ENCODE measurements around the gene ASCC2.
"Not testable (repeated sequence)": the region's sequence is repeated elsewhere in the genome, so short reads cannot be mapped to it uniquely, and the experiment has no call there.

Gene ASCC2

GRCh38 chr22:29839039-29839438 is 965 bp upstream of the ASCC2 start:
- no peak overlapping the region for H3K4me3 ChIP-seq (ENCODE audit: low read length)
- DNase-seq (ENCODE audit: low read depth): no peak
- TF ChIP-seq, protein P1, sequence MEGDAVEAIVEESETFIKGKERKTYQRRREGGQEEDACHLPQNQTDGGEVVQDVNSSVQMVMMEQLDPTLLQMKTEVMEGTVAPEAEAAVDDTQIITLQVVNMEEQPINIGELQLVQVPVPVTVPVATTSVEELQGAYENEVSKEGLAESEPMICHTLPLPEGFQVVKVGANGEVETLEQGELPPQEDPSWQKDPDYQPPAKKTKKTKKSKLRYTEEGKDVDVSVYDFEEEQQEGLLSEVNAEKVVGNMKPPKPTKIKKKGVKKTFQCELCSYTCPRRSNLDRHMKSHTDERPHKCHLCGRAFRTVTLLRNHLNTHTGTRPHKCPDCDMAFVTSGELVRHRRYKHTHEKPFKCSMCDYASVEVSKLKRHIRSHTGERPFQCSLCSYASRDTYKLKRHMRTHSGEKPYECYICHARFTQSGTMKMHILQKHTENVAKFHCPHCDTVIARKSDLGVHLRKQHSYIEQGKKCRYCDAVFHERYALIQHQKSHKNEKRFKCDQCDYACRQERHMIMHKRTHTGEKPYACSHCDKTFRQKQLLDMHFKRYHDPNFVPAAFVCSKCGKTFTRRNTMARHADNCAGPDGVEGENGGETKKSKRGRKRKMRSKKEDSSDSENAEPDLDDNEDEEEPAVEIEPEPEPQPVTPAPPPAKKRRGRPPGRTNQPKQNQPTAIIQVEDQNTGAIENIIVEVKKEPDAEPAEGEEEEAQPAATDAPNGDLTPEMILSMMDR (conservative IDR thresholded peaks at IDR 0.05; ENCODE audit: low read length): no peak

DNA sequence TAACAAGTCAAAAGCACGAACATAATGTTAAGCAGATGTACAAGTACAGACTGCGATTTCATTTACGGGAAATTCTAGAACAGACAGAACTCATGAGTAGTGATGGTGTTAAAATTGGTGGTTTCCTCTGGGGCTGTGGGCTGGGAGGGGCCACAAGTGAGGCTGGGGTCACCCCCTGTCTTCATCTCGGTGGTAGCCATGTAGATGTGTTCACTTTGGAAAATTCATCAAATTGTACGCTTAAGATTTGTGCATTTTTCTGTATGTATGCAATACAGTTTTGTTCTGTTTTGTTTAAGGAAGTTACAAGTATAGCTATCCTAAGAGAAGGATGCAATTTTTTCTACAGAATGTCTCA is 504 bp upstream of the ASCC2 start:
- TF ChIP-seq, protein P1 (conservative IDR thresholded peaks at IDR 0.05; ENCODE audit: low read length): no peak
- H3K4me3 ChIP-seq (ENCODE audit: low read length): peak overlapping the region; percentile 57
- no peak for DNase-seq (ENCODE audit: low read depth)

GRCh38 chr22:29836791-29837370 is 1.2 kb downstream of the ASCC2 start:
- not testable (repeated sequence) for DNase-seq (ENCODE audit: low read depth)
- H3K4me3 ChIP-seq (ENCODE audit: low read length): peak overlapping the region; percentile 84

DNA sequence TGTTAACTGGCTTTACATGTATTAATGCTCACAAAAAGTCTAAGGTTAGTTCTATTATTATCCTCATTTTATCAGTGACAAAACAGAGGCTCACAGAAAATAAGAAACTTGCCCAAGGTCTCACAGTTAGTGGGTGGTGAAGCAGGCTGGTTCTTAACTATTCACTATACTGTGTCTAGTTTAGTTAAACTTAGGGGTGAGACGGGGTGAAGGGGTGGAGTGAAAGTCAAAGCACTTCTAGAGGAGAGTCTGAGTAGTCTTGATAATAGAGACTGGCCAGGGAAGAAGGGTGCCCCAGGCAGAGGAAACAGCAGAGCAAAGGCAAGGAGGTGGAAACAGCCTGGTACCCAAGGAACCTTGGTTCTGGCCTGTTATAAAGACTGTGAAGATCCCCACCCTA is 4.0 kb downstream of the ASCC2 start:
- TF ChIP-seq, protein P1 (conservative IDR thresholded peaks at IDR 0.05; ENCODE audit: low read length): no peak
- DNase-seq (ENCODE audit: low read depth): no peak
- H3K4me3 ChIP-seq (ENCODE audit: low read length): no peak overlapping the region

- no peak overlapping the region for H3K4me3 ChIP-seq (ENCODE audit: low read length)
- DNase-seq (ENCODE audit: low read depth): no peak
- TF ChIP-seq, protein P1 (conservative IDR thresholded peaks at IDR 0.05; ENCODE audit: low read length): no peak
Observed at GRCh38 chr22:29833392-29833965, 4.6 kb downstream of the ASCC2 start.

GRCh38 chr22:29831958-29832357 is 6.1 kb downstream of the ASCC2 start:
- no peak overlapping the region for H3K4me3 ChIP-seq (ENCODE audit: low read length)
- DNase-seq (ENCODE audit: low read depth): no peak
- TF ChIP-seq, protein P1 (conservative IDR thresholded peaks at IDR 0.05; ENCODE audit: low read length): no peak

DNA sequence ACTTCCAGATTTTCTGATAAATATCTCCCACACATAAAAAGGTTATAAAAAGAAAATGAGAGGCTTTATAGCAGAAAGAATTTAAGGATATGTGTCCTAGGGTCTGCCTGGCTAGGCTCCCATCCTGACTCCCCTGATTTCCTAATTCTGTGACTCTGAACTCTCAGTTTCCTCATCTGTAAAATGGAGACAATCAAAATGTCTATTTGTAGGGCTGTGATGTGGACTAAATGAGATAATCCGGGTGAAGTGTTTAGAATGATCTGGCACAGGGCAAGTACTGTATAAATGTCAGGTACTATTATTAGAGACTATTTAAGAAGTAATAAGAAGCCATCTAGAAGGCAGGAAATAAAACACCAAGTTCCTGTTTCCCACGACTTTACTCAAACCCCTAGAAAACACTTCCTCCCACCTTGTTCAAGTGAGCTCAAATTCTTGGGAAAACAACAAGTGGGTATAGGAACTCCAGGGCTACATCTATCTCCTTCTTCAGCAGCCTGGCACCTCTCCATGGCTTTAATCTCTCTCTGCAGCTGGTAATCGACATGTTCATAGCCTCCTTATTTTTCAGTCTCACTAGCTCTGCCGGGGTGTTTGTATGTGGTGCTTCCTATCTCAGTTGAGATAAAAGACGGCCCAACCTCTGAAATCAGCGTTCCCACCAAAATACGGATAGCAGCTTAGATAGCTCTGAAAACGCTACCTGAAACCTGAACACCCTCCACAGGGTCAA is 6.7 kb downstream of the ASCC2 start:
- H3K4me3 ChIP-seq (ENCODE audit: low read length): no peak overlapping the region
- TF ChIP-seq, protein P1 (conservative IDR thresholded peaks at IDR 0.05; ENCODE audit: low read length): no peak
- no peak for DNase-seq (ENCODE audit: low read depth)

Data from AG10803 (cell line).